IMR-90 (cell line): Measurements from ENCODE around the gene HYKK.
"Not testable (repeated sequence)": the region's sequence is repeated elsewhere in the genome, so short reads cannot be mapped to it uniquely, and the experiment has no call there.

ENCODE experiments used
- ELK1 ChIP-seq: fragments of 150-350 bp; IDR thresholded peaks from 2 replicates; pipeline ENCODE4 v1.6.1; 2016; ENCODE audit warnings: low read depth, mild to moderate bottlenecking, low read length, moderate library complexity, borderline replicate concordance
- MAFK ChIP-seq: IDR thresholded peaks from 2 replicates; pipeline ENCODE4 v1.6.1; 2012; ENCODE audit warnings: low read depth, low read length, improper control_type of control experiment
- NFE2L2 ChIP-seq: fragments of 150-350 bp; IDR thresholded peaks from 2 replicates; pipeline ENCODE4 v1.6.1; 2016; ENCODE audit warnings: low read depth, mild to moderate bottlenecking, low read length
- POLR2A ChIP-seq: IDR thresholded peaks from 2 replicates; pipeline ENCODE4 v1.6.1; 2012; ENCODE audit warnings: mild to moderate bottlenecking, low read depth, low read length
- RAD21 ChIP-seq: IDR thresholded peaks from 2 replicates; pipeline ENCODE4 v1.6.1; 2012; ENCODE audit warnings: low read length, improper control_type of control experiment
- TF ChIP-seq, protein P1 (sequence below): conservative IDR thresholded peaks from 2 replicates; pipeline ENCODE4 v1.5.1; 2012; ENCODE audit warnings: mild to moderate bottlenecking, low read depth, low read length, improper control_type of control experiment

DNA sequence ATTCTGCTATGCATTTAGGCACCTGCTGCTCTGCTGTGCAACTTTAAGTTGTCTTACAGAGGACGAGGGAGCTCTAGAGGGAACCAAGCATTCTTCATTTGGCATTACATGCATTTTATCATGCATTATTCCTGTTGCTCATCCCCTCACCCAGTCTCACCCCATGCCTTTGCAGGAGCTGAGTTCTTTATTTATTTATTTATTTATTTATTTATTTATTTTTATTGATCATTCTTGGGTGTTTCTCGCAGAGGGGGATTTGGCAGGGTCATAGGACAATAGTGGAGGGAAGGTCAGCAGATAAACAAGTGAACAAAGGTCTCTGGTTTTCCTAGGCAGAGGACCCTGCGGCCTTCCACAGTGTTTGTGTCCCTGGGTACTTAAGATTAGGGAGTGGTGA, 12.7 kb downstream of the HYKK start:
- TF ChIP-seq POLR2A, MAFK, RAD21, ELK1, NFE2L2: not testable (repeated sequence)
- TF ChIP-seq, protein P1, sequence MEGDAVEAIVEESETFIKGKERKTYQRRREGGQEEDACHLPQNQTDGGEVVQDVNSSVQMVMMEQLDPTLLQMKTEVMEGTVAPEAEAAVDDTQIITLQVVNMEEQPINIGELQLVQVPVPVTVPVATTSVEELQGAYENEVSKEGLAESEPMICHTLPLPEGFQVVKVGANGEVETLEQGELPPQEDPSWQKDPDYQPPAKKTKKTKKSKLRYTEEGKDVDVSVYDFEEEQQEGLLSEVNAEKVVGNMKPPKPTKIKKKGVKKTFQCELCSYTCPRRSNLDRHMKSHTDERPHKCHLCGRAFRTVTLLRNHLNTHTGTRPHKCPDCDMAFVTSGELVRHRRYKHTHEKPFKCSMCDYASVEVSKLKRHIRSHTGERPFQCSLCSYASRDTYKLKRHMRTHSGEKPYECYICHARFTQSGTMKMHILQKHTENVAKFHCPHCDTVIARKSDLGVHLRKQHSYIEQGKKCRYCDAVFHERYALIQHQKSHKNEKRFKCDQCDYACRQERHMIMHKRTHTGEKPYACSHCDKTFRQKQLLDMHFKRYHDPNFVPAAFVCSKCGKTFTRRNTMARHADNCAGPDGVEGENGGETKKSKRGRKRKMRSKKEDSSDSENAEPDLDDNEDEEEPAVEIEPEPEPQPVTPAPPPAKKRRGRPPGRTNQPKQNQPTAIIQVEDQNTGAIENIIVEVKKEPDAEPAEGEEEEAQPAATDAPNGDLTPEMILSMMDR: not testable (repeated sequence)
